Keratinocyte (primary cell): Measurements from ENCODE around the gene SULT4A1. TPM values are rescaled to one million over a fixed set of nuclear protein-coding genes. Genes with fewer than 3 reads are reported as not detected.
"Not testable (repeated sequence)": the region's sequence is repeated elsewhere in the genome, so short reads cannot be mapped to it uniquely, and the experiment has no call there.

Source experiments
- DNase-seq: peaks from one replicate; pipeline ENCODE4 v3.0.0-alpha.2; 2011; ENCODE audit warnings: low read depth, missing footprints, low spot score
- FAIRE-seq: peaks from 2 replicates; lab custom pipeline; 2011; peaks lifted over from hg19 to GRCh38; lab: Jason Lieb, UNC
- H2AFZ ChIP-seq: 2 replicates; pipeline ENCODE4 v1.6.0; 2012; ENCODE audit warnings: low read length, control low read depth, inconsistent platforms; ENCODE audit not compliant: control insufficient read depth
- H3K27ac ChIP-seq: 2 replicates; pipeline ENCODE4 v1.5.1; 2011; ENCODE audit warnings: low read length; ENCODE audit not compliant: control insufficient read depth, insufficient read depth
- H3K27me3 ChIP-seq: 3 replicates; pipeline ENCODE4 v1.6.0; 2011; ENCODE audit warnings: low read length; ENCODE audit not compliant: control insufficient read depth, insufficient read depth; ENCODE audit errors: extremely low read depth
- H3K36me3 ChIP-seq, 2 experiments: 2 replicates in 1 of 2; 3 replicates in 1 of 2; pipeline ENCODE4 v1.5.1; 2011; ENCODE audit warnings: low read length in 2 of 2, mild to moderate bottlenecking in 1 of 2; ENCODE audit not compliant: control insufficient read depth in 2 of 2, insufficient read depth in 2 of 2; ENCODE audit errors: extremely low read depth in 1 of 2
- H3K4me1 ChIP-seq: 3 replicates; pipeline ENCODE4 v1.5.1; 2011; ENCODE audit warnings: low read length; ENCODE audit not compliant: control insufficient read depth, insufficient read depth; ENCODE audit errors: extremely low read depth
- H3K4me2 ChIP-seq: 3 replicates; pipeline ENCODE4 v1.6.0; 2011; ENCODE audit warnings: low read depth, low read length; ENCODE audit not compliant: control insufficient read depth, insufficient read depth; ENCODE audit errors: extremely low read depth
- H3K4me3 ChIP-seq, 3 experiments: fragments of 200-600 bp in 1 of 3; sonication (generic) in 1 of 3; 2 replicates in 2 of 3; 3 replicates in 1 of 3; pipeline ENCODE4 v1.5.1; 2011 to 2016; ENCODE audit warnings: low read length in 3 of 3, mild to moderate bottlenecking in 3 of 3, control low read depth in 2 of 3, inconsistent platforms in 1 of 3, low read depth in 1 of 3, mixed read lengths in 1 of 3, mixed run types in 1 of 3, moderate library complexity in 1 of 3; ENCODE audit not compliant: control insufficient read depth in 2 of 3, insufficient read depth in 2 of 3; ENCODE audit errors: extremely low read depth in 1 of 3
- H3K79me2 ChIP-seq: 2 replicates; pipeline ENCODE4 v1.6.0; 2012; ENCODE audit warnings: low read length; ENCODE audit not compliant: control insufficient read depth, insufficient read depth
- H3K9ac ChIP-seq: 3 replicates; pipeline ENCODE4 v1.6.0; 2011; ENCODE audit warnings: low read length; ENCODE audit not compliant: control insufficient read depth, insufficient read depth; ENCODE audit errors: extremely low read depth
- H3K9me1 ChIP-seq: 3 replicates; pipeline ENCODE4 v1.6.0; 2011; ENCODE audit warnings: low read length; ENCODE audit not compliant: control insufficient read depth, insufficient read depth; ENCODE audit errors: extremely low read depth
- H3K9me3 ChIP-seq: 2 replicates; pipeline ENCODE4 v1.5.1; 2012; ENCODE audit warnings: low read depth, low read length; ENCODE audit not compliant: control insufficient read depth
- H4K20me1 ChIP-seq: 3 replicates; pipeline ENCODE4 v1.6.0; 2011; ENCODE audit warnings: low read length; ENCODE audit not compliant: control insufficient read depth, insufficient read depth; ENCODE audit errors: extremely low read depth
- CTCF ChIP-seq, 3 experiments: IDR thresholded peaks in 1 of 3; conservative IDR thresholded peaks in 1 of 3; optimal IDR thresholded peaks in 1 of 3; 2 replicates in 2 of 3; 3 replicates in 1 of 3; pipeline versions ENCODE3 to v1.5.1; 2011; ENCODE audit warnings: low read length in 3 of 3, mild to moderate bottlenecking in 3 of 3, moderate library complexity in 2 of 3, control low read depth in 1 of 3, inconsistent platforms in 1 of 3; ENCODE audit not compliant: insufficient read depth in 2 of 3; ENCODE audit errors: extremely low read depth in 1 of 3
- EZH2 ChIP-seq: IDR thresholded peaks from one replicate; pipeline ENCODE4 v1.6.1; 2012; ENCODE audit warnings: inconsistent platforms, mild to moderate bottlenecking, low read length, moderate library complexity
- dilution Hi-C: fragments of 300-500 bp; cut with MboI; formaldehyde crosslinking; loops from one replicate; pipeline ENCODE4 v1.7.0; 2020; ENCODE audit warnings: low sequenced_read_pairs; ENCODE audit not compliant: extremely low pct_ligation_motif_present
- polyA plus RNA-seq, 5 experiments: library from polyadenylated mRNA; depleted of rRNA in 3 of 5; stranded (reverse) in 3 of 5; stranded (forward) in 1 of 5; unstranded in 1 of 5; fragments of >200 nt; gene quantifications; 1 replicate in 1 of 5; 2 replicates in 3 of 5; 3 replicates in 1 of 5; pipeline versions ENCODE4 v1.2.1 to v1.2.3, GENCODE V29; 2011 to 2012; ENCODE audit warnings: missing spikeins in 2 of 5, low read depth in 1 of 5, low replicate concordance in 1 of 5

Gene SULT4A1
- polyA plus RNA-seq, 1 donor (not counting 4 experiments of a cell fraction or from before 2014, with no cell fraction given) = 0.26 TPM

- no peaks in the 10 kb centered on the region for H4K20me1 ChIP-seq
- DNase-seq (no peak), FAIRE-seq (no peak)
- H3K9me1 ChIP-seq = no peaks in the 10 kb centered on the region
- H3K4me1 ChIP-seq = peaks cover 6% of the 10 kb centered on the region
- no peak overlapping the region for H3K4me3 ChIP-seq
- no peak overlapping the region for H3K27ac ChIP-seq
- peaks cover 9% of the 10 kb centered on the region for H3K27me3 ChIP-seq
- no peak for TF ChIP-seq EZH2
- no peak for TF ChIP-seq CTCF (optimal IDR thresholded peaks at IDR 0.05 in 1 of 3, IDR thresholded peaks at IDR 0.05 in 1 of 3, conservative IDR thresholded peaks at IDR 0.05 in 1 of 3; ENCODE audit: extremely low read depth in 1 of 3, insufficient read depth in 2 of 3, low read length in 3 of 3)
- no peak overlapping the region for H3K9ac ChIP-seq
- no peaks in the 10 kb centered on the region for H3K79me2 ChIP-seq
- H3K4me2 ChIP-seq = no peak overlapping the region
- dilution Hi-C loops = no loop called here
- H2AFZ ChIP-seq = no peak overlapping the region
- no peaks in the 10 kb centered on the region for H3K36me3 ChIP-seq
- no peaks in the 10 kb centered on the region for H3K9me3 ChIP-seq
Measured at GRCh38 chr22:43905681-43906080, 43.4 kb upstream of the SULT4A1 start.

DNA sequence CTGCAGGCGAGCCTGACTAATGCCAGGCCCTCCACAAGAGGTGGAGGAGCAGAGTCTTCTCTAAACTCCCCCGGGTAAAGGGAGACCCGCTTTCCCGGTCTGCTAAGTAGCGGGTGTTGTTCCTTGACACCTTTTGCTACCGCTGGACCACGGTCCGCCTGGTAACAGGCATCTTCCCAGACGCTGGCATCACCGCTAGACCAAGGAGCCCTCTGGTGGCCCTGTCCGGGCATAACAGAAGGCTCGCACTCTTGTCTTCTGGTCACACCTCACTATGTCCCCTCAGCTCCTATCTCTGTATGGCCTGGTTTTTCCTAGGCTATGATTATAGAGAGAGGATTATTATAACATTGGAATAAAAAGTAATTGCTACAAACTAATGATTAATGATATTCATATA lies 42.1 kb upstream of the SULT4A1 start:
- H3K9me1 ChIP-seq, H3K4me1 ChIP-seq, H3K4me3 ChIP-seq, FAIRE-seq, H3K4me2 ChIP-seq, H3K36me3 ChIP-seq, H3K9ac ChIP-seq, H2AFZ ChIP-seq, H3K27ac ChIP-seq, H4K20me1 ChIP-seq, dilution Hi-C loops, H3K79me2 ChIP-seq, H3K9me3 ChIP-seq, DNase-seq: not testable (repeated sequence)
- H3K27me3 ChIP-seq = peaks cover 15% of the 10 kb centered on the region
- TF ChIP-seq CTCF (optimal IDR thresholded peaks at IDR 0.05 in 1 of 3, IDR thresholded peaks at IDR 0.05 in 1 of 3, conservative IDR thresholded peaks at IDR 0.05 in 1 of 3; ENCODE audit: extremely low read depth in 1 of 3, insufficient read depth in 2 of 3, low read length in 3 of 3) = peak in 2 of 3 experiments; percentile 11 to 30

- H3K4me2 ChIP-seq, H3K4me1 ChIP-seq, FAIRE-seq, H3K36me3 ChIP-seq, DNase-seq, H3K27ac ChIP-seq, H3K4me3 ChIP-seq, H3K79me2 ChIP-seq, H2AFZ ChIP-seq, dilution Hi-C loops, H3K9me3 ChIP-seq, H3K9me1 ChIP-seq, H3K9ac ChIP-seq, H4K20me1 ChIP-seq: not testable (repeated sequence)
- peaks cover 14% of the 10 kb centered on the region for H3K27me3 ChIP-seq
Measured at GRCh38 chr22:43903033-43903432, 40.7 kb upstream of the SULT4A1 start.
